Stimulated activated CD4-positive, alpha-beta T cell treated with anti-CD3 and anti-CD28 coated beads, Interleukin-4, amount 100 ng/mL, for 4 hours (primary cell): ENCODE results near the gene CHST1.

Experiments used
- DNase-seq, 2 experiments: peaks; one replicate each; pipeline ENCODE4 v3.0.0-alpha.2; 2020

Gene CHST1

DNA sequence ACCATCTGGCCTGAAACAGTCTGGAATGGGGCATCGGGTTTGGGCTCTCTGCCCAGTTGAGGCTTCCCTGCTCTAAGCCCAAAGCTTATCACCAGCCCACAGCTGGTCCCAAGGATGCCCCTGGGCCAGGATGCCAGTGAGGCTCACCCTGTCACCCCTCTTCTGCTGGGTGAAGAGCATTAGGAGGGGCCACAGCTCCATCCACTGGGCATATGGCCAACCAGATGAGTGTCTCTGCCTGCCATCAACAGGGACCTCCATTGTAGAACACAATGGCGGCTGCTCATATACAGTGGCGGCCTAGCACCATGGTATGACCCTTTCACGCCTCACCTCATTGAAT, 5.6 kb downstream of the CHST1 start:
- DNase-seq: no peak

GRCh38 chr11:45659031-45659817, 6.2 kb downstream of the CHST1 start:
- DNase-seq: no peak

DNA sequence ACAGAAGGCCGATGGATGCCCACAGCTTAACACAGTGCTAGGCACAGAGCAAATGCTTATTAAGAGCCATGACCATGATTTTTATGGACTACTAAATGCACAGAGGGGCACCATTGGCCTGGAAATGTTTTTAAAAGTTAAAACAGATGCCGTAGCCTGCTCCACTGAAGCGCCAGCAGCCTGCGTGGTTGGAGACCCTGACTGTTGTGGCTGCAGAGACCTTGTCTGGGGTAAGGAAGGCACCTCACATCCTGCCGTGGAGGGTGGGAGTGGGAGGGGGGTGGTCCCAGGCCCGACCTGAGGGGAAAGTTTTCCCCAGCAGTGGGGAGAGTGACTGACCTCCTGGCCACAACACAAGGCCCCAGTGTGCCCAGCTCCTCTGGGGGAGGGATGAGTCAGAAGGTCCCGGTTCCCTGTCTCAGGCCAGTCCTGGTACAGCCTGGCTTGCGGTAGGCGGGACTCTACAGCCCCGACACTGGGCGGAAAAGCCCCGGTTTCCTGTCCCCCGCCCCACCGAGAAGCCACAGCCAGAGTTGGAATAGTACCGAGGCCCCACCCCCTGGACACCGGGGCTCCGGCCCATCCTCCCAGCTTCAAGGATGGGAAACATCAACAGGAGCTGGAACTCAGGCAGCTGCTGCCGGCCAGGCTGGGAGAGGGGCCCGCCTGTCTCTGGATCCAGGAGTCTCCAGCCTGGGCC, 7.0 kb downstream of the CHST1 start:
- no peak for DNase-seq

DNA sequence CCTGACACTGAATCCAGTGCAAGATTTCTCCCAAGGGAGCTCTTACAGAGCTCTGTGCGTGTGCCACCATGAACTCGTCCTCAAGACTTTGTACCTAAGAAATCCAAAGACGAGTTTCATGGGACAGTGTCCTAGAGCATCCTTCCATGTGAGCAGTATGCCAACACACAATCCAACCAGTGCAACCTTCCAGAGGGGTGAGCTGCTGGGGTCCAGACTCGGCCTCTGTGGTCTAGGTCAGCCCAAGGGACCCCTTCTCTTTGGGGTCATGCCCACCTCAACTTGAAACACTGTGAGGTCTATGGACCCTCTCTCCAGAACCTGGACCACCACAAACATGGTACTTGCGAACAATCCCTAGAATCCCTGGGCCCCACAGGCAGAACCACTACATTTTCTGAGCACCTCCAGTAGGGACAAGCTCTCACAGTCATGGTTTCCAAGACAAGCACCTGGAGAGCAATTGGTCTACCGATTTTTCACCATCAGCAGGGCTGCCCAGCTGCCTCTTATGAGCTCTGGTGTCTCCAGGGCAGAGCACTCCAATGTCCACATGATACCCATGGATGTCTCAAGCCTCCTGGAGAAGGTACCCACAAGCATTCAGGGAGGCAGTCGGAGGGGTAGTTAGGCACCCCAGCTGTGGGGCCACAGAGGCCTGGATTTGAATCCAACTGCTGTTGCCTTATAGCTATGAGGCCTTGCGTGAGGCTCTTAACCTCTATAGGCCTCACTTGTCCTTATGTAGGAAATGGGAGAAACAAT, 7.7 kb downstream of the CHST1 start:
- no peak for DNase-seq

DNA sequence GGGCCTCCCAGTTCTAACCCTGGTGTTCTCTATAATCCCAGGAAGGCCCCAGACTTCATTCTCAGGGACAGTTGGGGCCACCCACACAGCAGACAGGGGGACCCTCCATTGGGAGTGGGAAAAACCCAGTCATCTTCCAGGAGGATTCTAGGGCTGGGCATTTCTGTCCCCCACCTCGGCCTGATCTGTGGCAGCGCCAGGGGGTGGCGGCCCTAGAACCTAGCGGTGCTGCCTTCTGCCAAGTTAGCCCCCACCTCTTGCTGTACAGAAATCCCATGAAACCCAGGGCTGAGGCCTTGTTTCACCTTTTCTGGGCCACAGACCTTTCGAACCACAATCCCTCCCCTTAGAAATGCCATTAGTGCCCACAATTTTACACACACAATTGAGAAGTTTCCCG, 9.6 kb downstream of the CHST1 start:
- DNase-seq: no peak

DNA sequence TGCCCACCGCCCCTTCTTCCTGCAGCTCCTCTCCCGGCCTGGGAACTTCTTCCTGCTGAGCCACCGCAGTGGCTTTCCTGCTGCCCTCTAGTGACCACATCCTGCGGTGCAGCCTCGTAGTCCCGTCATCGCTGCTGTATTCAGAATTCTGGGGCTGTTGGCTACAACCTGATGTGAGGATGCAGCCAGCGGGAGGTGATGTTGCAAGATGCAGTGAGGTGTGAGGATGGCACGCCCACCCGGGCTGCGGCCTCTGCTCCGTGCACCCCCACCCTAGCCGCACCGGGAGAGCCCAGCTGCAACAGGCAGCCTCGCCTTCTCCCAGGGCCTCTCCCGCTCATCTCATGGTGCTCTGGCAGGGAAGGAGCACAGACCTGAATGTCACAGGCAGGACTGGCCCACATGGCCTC, 10.1 kb downstream of the CHST1 start:
- peak; percentile 39 to 62 for DNase-seq

DNA sequence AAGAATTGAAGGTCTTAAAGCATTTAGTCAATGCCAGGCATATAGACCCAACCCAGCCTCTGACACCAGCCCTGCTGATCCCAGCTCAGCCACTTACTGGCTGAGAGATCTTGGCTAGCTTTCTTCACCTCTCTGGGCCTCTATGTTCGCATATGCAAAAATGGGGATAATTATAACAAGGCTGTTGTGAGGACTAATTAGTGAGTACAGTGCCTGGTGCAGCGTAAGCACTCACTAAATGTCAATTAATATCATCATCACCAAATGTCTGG, 10.5 kb downstream of the CHST1 start:
- no peak for DNase-seq

DNA sequence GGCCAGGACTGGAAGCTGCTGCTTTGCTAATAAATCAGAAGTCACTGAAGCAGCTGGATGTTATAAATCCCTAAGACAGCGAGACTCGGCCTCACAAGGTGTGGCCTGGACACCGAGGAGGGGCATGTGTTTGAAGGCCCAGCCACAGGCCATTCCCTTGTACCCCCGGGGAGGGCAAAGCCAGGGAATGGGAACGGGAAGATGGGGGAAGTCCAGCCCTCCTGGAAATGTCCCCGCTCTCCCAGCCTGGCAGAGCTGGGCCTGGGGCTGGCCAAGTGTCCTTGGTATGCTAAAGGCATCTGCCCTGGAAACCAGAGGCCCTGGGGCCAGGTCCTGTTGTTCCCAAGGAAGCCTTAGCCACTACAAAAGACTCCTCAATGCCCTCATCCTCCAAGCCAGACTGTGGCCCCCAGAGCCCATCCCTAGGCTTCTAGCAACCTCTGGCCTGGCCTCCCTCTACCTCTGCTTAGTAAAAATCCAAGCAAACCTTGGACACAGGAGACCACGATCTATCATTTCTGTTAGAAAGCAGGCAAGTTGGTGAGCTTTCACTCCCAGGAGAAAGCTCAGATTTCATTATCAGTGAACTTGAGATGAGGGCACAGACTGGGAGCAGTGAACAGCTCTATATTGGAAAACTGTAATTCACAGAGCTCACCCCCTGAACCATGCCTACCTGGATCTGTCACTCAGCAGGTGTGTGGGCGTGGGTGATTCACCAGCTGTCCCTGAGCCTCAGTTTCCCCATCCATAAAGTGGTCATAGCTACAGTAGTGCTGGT, 11.0 kb downstream of the CHST1 start:
- DNase-seq: no peak

DNA sequence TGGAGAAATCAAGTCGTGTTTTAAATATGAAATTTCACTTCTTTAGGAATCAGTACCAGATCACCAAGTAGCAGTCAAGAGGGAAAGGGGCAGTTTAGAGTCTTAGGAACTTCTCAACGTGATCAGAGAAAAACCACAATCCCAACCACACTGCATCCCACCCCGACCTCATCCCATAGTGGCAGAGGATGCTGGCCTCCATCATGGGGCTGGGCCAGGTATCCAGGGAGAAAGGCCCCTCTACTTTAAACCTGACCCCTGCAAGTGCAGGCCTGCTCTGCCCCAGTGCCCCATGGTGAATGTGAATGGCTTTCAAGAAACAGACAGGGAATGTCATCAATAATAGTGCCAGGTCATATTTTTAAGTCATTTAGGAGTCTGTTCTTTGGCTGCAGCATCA, 12.1 kb downstream of the CHST1 start:
- no peak for DNase-seq

- no peak for DNase-seq
These were observed 12.6 kb downstream of the CHST1 start for GRCh38 chr11:45652781-45653180.

DNA sequence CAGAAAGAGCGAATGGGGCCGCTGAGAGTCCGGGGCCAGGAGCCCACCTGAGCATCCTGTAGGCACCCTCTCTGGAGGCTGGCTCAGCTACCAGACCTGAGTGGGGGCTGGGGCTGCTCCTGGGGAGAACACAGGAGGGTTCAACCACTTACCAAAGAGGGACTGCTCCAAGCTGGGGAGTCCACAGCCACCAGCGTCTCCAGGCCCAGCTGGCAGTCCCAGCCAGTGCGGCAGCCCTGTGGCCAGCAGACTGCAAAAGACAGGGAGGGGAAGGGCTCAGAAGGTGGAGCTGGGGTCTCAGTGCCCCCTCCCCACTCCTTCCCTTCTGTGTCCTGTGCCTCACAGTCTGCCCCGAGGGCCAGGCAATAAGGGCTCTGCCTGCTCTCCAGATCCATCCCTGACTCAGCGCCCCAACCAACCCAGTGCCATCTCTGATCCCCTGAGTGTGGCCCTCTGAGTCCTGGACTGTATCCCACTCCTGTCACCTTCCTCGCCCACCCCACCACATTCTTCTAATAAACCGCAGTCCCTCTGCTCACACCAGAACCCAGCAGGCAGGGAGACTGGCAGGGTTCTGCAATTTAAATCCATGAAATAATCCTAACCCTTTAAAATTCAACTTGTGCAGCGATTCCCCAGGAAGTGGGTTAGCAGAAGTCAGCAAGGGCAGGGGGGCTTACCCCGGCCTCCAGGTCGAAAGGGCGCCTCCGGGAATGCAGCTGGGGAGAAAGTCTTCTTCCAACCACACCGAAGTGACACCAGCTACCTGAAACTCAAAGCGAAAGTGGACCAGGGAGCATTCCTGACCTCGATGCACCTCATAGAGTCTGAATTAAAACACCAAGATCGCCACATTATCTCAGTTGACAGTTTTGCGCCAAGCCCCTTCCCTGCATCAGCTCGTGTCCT, 13.3 kb downstream of the CHST1 start:
- no peak for DNase-seq

GRCh38 chr11:45651156-45651555, 14.3 kb downstream of the CHST1 start:
- no peak for DNase-seq

DNA sequence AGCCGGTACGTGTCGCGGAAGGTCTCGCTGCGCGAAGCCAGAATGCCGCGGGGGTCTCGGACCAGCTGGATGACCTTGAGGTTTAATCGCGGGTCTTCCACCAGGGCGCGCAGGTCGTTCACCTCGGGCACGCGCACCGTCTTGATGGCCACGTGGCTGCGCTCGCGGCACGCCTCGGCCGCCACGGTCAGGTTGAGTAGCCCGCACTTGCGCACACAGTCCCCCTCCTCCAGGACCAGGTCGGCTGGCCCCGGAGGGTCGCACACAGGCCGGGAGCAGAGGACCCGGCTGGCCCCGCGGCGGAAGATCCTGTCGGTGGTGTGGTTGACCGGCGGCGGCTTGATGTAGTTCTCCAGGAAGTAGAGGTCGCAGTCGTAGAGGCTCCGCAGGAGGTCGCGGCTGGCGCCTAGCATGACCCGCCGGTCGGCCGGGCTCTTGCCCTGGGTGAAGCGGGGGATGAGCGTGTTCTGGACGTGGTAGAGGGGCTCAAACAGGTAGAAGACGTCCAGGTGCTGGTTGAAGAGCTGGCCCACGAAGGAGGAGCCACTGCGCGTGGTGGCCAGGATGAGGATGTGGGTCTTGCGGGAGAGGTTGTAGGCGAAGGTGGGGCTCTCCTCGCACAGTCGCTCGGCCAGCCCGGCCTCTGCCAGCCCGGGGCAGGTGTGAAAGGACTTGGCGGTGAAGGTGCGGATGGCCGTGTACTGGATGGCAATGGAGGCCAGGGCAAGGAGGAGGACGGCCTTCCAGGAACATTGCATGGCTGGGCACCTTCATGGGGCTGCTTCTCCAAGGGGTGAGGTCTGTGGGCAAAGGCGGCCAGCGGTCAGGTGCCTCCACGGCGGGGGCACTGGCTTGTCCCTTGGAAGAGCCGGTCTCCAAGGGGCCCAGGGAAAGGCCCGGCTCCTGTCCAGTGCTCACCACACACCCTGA, 15.0 kb downstream of the CHST1 start:
- DNase-seq: no peak

GRCh38 chr11:45649544-45650165, 15.8 kb downstream of the CHST1 start:
- no peak for DNase-seq

GRCh38 chr11:45648931-45649330, 16.5 kb downstream of the CHST1 start:
- DNase-seq: no peak

DNA sequence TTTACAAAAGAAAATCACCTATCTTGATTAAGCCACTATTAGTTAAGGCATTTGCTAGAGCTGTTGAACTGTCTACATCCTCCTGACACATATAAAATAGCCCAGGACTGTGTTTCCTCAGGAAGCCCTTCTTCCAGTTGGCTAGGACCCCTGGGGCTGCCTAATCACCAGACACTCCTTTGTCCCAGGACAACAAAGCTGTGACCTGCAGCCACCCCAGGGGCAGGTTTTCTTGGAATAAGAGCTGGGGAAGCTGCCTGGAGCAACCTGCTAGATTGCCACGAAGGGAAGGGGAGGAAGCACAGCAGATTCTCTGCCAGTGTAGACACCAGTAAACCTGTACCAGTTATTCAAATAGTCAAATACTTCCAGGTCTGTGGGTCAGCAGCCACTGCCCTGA, 17.6 kb downstream of the CHST1 start:
- no peak for DNase-seq

DNA sequence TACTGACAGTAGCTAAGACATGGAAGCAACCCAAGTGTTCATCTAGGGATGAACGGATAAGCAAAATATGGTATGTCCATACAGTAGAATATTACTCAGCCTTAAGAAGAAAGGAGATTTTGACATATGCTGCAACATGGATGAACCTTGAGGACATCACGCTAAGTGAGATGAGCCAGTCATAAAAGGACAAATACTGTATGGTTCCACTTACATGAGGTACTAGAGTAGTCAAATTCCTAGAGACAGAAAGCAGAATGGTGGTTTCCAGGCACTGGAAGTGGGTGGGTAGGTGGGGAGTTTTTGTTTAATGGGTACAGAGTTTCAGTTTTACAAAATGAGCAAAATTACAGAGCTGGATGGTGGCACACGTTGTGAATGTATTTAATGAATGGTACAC, 18.1 kb downstream of the CHST1 start:
- DNase-seq: no peak

DNA sequence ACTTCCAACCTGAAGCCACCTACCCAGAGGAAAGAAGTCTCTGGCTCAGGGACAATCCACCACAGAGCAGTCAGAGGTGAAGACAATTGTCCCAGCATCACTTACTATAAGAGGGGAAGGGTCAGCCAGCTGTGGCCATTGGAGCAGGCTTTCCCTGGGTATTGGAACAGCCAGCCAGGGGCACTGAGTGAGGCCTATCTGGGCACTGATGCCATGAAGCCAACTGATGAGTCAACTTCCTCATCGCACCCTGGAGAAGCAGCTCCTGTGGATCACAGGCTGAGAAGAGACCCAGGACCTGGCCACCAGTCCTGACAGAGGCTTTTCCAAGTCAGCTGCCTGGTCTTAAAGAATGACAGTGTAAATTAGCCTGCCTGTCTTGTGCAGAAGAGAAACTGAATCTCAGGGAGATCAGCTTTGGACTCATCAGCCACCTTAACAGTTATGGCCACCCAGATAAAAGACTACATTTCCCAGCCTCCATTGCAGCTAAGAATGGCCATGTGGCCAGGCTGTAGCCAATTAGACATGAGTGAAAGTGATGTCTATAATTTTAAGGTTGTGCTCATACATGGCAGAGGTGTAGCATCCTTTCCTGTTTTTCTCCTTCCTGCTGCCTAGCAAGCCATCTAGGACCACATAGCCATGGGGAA, 19.0 kb downstream of the CHST1 start:
- DNase-seq: no peak

DNA sequence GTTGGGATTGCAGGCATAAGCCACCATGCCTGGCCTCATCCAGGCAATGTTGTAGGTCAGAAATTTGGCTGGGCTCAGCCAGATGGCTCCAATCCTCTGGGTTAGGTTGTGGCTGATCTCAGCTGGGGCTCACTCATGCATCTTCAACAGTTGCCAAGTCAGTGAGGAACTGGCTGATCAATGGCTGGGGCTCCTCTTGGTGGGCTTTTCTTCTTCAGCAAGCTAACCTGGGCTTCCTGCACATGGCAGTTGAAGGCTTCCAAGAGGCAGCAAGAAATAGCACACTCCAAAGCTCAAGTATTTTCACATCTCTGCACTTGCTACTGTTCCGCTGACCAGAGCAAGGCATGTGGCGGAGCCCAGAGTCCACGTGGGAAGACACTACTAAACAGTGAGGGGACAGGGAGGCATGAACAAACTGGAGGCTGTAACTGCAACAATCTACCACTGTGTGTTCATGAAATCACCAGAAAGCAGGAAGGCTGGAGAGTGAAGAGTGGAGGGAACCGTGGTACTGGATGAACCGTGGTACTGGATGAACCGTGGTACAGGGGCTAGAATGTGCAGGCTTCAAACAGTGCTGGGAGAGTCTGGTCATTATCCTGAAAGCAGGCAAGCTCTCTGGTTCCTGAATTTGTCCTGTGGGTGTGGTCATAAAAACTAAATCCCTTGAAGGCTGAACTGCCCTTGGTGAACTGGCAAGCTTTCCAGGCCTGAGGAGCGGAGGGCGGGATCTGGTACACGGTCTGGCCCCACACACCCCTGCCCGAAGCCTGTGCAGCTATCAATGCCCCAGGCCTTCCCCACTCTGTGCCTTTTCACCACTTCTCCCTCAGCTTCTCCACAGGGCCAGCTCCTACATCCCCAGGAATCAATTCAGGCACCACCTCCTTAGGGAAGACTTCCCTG, 20.2 kb downstream of the CHST1 start:
- no peak for DNase-seq
